ENCODE data around the gene CPE.

DNA sequence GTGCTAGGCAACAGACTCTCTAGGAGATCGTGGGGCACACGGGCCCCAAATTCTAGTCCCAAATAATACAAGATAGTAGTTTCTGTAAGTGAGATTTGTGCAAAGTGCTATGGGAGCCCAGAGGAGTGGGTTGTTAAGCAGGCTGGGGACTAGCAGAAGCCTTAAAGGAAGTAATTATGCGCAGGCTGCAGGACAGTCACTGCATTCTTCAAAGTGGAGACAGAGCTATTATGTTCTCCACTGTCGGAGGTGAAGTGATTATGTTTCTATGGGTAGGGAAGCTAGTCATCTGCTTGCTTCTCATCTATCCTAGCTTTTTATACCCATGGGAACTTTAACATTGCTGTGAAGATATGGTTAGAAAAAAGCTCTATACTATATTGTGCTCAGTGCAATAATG, 154.2 kb downstream of the CPE start:
- no peak for TF ChIP-seq POLR2A (IDR thresholded peaks at IDR 0.05)
- TF ChIP-seq, protein P1, sequence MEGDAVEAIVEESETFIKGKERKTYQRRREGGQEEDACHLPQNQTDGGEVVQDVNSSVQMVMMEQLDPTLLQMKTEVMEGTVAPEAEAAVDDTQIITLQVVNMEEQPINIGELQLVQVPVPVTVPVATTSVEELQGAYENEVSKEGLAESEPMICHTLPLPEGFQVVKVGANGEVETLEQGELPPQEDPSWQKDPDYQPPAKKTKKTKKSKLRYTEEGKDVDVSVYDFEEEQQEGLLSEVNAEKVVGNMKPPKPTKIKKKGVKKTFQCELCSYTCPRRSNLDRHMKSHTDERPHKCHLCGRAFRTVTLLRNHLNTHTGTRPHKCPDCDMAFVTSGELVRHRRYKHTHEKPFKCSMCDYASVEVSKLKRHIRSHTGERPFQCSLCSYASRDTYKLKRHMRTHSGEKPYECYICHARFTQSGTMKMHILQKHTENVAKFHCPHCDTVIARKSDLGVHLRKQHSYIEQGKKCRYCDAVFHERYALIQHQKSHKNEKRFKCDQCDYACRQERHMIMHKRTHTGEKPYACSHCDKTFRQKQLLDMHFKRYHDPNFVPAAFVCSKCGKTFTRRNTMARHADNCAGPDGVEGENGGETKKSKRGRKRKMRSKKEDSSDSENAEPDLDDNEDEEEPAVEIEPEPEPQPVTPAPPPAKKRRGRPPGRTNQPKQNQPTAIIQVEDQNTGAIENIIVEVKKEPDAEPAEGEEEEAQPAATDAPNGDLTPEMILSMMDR (IDR thresholded peaks at IDR 0.05) = no peak
- no peak for TF ChIP-seq POLR2AphosphoS5 (IDR thresholded peaks at IDR 0.05)
